ENCODE data around the gene DNAL4.

The DNAL4 gene

DNA sequence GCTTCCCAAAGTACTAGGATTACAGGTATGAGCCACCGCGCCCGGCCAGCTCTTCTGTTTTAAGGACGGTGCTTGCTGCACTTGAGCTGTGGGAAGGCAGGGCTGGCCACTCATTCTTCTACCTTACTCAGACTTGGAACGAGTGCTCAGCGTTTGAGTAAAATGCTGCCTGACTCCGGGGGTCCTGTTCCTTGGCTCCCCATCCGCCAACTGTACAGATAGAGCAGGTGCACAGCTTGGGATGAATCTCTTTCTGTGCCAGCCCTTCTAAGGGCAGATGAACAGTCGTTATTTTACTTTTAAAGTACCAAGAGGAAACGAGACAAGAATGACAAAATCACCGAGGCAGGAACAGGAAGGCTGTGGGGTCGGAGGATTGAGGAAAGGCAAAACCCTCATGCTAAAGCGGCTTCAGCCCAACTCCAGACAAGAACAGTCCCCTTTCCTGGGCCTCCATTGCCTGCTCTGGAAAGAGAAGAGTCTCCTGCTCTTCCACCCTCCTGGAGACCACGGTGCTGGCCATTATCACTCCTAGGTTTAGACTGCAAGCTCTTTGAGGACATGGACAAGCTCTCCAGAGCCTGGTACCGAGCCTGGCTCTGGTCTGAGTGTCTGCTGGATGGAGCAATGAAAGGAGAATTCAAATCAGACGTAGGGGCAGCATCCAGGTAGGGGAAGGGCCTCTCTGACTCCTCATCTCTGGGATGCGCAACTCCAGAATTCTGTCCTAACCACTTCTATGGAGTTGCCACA, 37.1 kb downstream of the DNAL4 start:
- peak in 1 of 5 donors; percentile 41 for DNase-seq

DNA sequence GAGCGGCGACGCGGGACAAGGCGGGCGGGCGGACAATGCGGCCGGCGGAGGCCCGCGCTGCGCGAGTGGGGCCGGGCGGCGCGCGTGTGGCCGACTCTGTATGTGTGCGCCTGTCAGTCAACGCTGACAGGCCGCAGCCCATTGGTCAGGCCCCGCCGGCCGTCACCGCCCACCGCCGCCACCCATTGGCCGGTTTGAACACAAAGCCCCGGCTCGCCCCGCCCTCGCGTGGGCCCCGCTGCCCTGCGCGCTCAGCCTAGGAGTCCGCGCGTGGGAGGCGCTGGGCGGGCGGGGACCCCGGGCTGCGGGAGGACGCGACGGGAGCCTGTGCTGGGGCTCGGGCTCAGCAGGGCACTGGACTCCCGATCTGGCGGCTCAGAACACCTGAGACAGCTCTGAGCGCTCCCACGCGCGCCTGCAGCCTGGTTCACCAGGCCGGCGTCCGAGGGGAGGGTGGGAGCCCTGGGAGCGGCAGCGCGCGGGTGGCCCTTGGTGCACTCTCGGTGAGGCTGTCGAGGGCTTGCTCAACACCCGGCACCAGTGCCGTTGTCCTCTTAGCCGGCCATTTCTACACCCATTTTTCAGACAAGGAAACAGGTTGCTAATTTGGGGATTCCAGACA, 37.9 kb downstream of the DNAL4 start, which contains the start of gene SUN2:
TSS of gene SUN2 (minus strand) at position 88 of the 622 bp plus-strand sequence. CDS start 3,370 bp downstream, outside the sequence.
- DNase-seq: peak; percentile 88 to 94 (median 92)

DNA sequence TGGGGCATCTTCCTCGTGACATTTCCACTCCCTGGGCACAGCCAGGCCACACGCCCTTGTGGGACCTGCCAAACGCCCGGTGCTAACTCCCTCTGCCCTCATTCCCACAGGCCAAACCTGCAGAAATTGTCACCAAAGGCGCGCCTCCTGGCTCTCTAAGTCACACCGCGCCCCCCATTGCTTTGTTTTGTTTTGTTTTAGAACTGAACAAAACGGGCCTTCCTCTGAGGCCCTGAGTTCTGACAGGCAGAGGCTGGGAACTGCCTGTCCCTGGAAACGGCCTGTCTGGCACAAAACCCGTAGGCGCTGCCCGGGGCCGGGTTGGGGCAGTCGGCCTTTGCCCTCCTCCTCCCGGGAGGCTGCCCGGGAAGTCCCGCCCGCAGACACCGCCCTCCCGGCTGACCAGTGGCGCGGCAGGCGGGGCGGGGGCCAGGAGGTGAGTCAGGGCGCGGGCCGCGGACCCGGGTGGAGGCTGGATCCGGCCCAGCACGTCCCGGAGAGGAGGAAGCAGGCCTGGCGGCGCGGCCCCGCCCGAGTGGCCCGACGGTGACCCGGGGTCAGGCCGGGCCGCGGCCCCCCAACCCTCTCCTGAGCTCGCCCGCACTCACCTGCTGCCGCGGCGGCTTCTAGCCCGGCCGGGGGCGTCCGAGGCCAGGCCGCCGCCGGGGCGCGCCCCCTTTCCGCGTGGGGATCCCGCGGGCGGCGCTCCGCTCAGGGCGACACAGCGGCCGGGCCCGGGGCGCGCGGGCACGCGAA, 38.6 kb downstream of the DNAL4 start:
- DNase-seq: peak; percentile 28 to 57 (median 41)

DNA sequence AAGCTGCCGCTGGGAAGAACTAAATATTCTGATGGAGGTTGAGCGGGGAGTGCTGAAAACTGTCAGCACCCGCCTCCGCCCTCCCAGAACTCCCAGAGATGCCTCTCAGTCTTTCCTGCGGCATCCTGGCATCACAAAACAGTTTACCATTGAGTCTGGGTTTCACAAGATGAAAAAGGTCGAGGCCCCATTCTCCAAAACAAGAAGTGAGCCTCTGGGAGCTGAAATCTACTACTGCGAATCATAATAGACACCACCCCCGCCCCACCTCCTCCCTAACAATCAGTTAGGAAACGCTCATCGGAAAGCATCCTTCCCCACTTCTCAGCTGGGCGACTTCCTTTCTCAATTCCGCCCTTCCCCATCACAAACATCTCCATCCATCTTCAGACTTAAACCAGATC, 39.2 kb downstream of the DNAL4 start:
- peak in 2 of 5 donors; percentile 23 to 50 for DNase-seq

DNA sequence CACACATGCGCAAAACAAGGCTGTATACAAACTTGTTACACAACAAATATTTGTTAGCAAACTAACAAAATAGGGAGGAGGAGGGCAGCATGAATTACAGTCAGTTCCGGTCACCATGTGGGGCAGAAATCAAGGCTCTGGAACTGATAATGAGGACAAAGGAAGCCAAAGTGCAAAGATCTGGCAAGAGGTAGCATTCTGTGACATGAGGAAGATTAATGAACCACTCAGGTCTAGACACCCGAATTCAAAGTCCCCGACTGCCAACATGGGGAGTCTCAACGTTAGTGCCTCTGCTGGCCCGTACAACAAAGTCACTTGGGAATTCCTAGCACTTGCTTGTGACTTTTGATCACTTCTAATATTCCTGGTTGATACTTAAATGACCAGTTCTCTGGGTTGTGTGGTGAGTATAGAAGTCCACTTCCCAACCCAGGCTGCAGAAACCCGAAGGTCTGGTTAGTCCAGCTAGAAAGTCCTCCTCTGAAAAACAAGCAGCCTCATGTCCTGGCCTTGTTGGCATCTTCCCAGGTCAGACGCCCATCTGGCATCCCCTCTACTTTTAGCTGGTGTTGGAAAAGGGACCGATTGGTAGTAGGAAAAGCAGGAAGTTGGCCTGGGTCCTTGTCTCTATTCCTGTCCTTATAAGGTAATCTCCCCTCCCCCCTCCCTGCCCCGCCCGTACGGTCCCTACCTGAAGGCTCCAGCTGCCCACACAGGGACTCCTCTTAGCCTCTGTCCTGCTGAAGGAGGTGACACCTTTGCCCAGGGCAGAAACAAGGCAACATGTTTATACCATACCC, 39.8 kb downstream of the DNAL4 start:
- DNase-seq: peak in 1 of 5 donors; percentile 60

DNA sequence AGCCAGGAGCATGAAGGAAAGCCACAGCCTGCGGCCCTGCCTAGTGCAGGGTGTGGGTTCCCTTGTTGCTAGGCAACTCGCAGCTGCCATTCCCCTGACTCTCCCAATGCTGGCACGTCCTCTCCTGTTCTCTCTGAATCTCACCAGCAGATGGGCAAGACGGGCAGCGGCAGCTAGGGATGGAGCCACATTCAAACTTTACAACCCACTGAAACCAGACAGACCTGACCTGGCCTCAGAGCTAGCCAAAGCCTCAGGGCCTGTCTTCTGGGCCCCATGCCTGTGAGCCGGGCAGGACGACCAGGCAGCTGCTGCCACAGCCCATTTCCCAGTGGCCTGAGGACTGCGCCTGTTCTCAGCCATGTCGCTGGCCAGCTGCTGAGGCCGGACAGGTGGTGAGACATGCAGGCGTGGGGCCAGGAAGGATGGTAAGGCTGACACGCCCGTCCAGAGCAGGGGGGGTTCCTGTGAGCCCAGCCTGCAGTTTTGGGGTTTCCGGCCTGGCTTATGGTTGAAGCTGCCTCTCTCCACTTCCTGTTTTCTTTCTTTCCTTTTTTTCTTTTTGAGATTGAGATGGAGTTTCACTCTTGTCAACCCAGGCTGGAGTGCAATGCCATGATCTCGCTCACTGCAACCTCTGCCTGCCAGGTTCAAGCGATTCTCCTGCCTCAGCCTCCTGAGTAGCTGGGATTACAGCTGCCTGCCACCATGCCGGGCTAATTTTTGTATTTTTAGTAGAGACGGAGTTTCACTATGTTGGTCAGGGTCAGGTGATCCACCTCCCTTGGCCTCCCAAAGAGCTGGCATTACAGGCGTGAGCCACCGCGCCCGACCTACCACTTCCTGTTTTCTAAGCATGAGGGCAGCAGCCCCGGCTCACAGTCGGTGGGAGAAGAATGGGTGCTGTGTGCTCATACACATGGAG, 42.3 kb downstream of the DNAL4 start:
- peak; percentile 53 to 89 (median 67) for DNase-seq

DNA sequence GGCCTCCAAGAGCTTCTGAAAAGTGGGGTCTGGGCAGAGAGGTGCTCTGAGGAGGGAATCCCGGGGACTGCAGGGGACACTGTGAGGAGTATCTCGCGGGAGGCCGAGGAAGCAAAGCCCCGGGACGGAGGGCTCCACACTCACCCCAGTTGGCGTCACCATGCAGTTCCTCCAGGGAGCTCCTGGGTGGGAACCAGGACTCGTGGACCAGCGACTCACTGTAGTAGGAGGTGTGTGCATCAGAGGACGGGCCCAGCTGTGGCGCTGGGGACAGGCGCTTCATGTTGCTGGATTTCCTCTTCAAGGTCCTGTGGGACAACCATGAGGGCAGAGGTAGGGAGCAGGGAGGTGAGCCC, 42.9 kb downstream of the DNAL4 start:
- DNase-seq: no peak

DNA sequence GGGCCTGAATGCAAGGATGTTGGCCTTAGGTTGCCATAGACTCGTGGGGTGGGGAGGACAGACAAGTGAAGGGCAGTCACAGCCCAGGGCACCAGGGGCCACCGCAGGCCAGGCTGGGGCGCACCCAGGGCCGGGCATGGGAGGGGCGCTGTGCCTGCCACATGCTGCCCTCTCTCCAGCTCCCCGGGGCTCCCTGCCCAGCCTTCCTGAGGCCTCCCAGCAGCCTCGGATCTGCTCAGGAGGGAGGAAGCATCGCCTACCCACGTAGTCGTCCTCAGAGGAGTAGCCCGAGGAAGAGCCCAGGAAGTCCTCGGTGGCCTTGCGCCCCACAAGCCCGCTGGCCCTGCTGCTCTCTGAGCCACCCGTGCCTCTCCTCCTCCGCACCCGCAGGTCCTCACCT, 43.3 kb downstream of the DNAL4 start:
- no peak for DNase-seq

DNA sequence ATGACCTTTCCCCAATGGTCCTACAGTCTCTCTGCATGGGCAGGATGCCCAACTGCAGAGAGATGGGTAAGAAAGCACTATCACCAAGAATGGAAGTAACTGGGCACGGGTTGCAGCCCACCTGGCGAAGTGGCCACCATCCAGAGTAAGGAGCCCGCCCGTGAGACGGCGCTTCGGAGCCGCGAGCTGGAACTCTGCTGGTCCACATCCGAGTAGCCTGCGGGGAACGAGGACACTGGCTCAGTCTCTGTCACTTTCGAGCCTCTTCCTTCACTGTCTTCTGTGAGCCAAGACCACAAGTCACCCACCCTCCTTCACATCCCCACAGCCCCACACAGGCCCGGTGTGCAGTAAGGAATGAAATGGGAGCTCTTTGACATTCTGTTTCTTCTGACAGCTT, 43.8 kb downstream of the DNAL4 start:
- DNase-seq: no peak

DNA sequence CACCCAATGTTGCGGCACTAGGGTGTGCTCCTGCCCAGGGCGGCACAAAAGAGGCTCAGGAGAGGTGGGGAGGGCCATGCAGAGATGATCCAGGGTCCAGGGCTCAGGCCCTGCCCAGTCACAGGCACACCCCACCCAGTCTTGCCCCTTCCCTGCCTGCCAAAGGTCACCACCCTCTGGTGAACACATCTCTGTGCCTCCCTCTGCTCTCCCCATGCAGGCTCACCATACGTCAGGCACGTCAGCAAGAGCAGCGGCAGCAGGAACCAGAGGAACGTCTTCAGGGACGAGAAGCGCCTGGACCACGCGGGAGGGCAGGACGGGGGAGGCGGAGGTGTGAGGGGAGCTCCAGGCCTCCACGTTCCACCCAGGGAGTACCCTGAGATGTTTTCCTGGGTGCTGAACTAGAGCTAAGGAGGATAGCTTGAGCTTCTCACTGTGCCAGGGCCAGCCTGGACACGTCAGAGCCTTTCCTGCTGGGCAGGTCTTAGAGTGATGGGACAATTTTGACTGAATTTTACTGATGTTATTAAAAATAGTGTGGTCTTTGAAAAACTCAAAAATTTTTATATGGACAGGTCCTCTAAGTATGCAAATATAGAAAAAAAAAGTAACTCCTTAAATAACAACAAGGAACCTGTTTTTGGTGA, 45.3 kb downstream of the DNAL4 start:
- no peak for DNase-seq

DNA sequence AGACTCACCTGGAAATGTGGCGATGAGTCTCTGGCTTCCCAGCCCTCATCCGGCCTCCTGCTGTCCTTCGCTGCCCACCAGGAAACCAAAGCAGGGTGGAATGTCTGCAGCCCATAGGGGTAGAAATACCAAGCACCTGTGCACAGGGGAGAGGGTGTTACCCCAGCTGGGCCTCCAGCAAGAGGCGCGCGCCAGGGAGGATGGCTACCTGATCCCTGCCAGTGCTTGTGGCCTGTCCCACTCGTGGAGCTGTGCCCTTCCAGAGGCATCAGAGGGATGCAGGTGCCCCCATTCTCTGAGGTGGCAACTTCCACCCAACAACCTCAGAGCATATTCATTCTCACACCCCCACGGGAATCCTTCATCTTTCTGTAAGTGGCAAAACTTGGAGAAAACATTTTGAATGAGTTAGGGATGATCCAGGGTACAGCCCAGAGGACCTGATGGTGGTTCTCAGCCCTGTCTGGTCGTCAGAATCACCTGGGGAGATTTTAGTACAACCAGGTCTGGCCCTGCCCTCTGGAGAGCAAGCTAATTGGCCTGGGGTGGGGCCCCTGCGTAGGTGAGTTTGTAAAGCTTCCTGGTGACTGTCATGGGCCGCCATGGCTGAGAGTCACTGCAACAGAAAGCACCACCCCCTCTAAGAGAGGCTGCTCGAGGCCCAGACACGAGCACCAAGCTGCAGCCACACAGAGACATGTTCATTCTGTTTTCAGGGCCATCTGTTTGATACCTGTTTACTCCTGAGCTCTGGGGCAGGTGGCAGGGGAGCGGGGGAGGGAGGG, 48.1 kb downstream of the DNAL4 start:
- DNase-seq: no peak

DNA sequence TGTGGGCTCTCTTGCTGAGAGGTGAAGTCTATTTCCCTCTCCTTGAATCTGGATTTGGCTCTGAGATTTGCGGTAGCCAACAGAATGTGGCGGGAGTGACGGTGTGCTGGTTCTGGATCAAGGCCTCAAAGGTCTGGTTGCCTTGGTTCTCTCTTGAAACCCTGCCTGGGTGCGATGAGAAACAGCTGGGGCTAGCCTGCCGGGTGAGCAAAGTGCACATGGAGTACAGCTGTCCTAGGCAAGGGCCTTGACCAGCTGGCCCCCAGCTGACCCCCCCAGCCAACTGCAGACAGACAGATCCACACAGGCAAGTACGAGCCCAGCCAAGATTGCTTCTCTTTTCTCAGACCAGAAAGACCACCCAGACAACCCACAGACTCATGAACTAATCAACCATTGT, 49.0 kb downstream of the DNAL4 start:
- DNase-seq: no peak

DNA sequence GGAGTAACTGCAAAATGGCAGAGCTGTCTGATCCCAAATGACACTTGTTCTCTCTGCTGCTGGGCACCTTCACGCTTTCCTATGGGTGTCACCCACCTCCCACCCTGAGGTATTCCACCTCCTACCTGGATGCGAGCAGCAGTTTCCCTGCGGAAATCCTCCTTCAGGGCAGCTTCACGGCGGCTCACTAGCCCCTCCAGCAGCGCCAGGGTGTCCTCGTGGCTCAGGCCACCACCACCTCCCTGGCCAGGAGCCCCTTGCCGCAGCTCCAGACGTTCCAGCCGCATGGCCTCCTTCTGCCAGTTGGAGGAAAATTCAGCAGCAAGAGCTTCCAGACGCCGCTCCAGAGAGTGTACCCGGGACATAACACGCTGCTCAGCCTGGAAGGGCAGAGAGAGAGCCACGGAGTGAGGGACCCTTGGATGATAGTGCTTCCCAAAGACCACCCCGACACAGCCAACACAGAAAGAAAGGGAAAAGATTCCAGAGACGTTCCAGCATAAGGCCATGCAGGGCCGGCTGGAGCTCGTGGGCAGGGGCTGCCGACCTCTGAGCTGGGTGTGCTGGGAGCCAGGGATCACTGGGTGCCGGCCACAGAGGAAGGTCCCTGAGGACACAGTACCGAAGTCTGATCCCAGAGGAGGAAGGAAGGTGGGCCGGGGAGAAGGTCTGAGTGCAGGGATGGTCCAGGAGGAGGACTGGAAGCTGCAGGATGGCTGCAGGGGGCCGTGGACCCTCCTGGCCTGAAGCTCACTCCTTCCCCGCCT, 51.6 kb downstream of the DNAL4 start:
- DNase-seq: no peak

DNA sequence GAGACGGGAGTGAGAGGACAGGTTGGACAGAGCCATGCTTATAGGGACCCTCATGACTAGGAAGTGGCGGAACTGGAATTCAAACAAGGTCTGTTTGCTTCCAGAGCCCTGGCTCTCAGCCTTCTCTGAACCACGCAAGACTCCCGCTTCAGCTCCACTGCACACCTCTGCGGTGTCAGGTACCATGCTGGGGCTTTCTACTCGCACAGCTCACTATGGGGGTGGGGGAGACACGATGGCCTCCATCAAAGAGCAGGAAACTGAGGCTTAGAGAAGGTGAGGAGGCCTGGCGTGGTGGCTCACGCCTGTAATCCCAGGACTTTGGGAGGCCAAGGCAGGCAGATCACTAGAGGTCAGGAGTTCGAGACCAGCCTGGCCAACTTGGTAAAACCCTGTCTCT, 52.4 kb downstream of the DNAL4 start:
- no peak for DNase-seq

DNA sequence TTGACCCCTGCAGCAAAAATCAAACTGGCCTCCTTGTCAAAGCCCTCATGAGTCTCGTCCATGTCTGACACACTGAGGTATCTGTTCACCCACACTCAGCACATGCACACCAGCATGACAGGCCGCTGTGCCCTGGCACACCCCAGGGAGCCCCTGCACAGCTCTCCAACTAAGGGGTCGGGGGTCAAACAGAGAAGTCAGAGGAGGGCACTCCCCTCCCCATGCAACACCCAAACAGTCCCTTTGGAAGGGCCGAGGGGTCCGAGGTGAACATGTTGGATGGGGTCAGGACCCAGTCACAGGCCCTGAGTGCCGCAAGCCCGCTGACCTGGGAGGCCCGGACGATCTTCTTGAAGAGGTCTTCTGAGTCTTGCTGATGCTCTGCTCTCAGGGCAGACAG, 52.8 kb downstream of the DNAL4 start:
- DNase-seq: no peak

DNA sequence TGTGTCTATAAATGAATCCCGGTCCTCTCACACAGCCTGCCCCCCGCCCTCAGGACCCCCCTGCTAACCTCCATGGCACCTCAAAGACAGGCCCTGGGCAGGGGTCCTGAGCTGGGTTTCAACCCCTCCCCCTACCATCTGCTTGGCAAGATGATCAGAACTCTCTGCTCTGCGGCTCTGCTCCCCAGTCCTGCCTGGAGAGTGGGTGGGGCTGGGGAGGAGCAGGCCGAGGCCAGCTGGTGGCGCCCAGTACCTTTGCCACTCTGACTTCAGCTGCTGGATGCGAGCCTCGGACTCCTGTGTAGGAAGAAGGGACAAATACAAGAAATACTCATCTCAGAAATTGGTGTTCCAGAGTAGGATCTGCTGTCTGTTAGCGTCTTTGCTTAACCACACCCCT, 53.2 kb downstream of the DNAL4 start:
- DNase-seq: no peak

DNA sequence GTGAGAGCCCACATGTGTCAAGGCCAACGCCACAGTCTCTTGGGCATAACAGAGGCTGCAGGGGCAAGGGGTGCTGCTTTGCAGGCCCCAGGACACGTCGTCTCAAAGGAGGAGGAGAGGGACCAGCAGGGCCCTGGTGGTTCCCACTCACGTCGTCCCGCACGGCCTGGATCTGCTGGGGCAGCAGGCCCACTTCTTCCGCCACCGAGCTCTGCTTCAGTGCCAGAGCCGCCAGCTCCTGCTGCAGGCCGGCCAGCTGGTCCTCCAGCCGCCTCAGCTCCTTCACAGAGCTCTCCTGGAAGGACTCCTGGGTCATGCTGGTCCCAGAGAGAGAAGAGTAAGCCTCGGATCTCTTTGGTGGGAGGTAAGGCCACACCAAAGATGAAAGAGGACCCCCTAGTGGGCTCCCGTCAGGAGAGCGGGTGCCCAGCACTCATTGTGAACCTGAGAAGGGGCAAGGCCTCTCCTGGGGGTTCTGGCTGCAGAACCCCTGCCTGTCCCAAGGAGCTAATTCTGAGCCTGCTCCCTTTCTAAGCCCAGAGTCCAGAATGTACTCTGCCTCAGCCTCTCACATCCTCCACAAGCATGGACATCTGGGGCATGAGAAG, 53.7 kb downstream of the DNAL4 start:
- no peak for DNase-seq

DNA sequence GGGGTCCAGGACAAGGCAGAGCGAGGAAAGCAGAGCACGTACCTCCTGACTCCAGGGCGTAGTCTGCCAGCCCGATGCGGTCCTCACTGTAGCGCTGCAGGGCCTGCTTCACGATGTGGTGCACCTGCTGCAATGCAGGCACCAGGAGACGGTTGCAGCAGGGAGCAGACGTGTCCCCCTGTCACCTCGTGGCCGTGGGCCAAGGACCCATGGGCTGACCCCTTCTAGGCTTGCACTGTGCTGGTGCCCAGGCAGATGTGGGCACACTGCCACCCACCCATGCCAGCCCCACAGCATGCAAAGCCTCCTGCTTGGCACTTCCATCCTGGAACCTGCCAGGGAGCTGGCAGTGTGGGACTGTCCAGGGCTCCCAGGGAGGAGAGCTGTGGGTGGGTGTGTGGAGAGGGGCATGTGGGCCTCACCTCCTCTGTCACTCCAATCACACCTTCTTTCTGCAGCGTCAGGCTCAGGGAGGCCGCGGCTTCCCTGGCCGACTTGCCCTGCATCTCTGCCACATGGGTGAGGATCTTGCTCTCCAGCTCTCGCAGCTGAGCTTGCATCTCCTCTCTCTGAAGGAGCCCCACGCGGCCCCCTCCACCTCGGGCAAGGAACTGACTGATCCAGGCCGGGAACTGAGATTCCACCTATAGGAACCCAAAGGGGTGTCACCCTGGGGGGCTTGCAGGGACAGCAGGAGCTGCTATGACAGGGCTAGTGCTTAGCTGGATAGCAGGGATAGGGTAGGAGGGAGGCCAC, 54.5 kb downstream of the DNAL4 start:
- no peak for DNase-seq
